NCI-H345 (cell line): ENCODE results near the gene IQGAP1.
"Not testable (repeated sequence)": the region's sequence is repeated elsewhere in the genome, so short reads cannot be mapped to it uniquely, and the experiment has no call there.

Experiments
- DNase-seq: peaks from one replicate; lab custom pipeline; 2025; lab: John Stamatoyannopoulos, UW

The IQGAP1 gene

DNA sequence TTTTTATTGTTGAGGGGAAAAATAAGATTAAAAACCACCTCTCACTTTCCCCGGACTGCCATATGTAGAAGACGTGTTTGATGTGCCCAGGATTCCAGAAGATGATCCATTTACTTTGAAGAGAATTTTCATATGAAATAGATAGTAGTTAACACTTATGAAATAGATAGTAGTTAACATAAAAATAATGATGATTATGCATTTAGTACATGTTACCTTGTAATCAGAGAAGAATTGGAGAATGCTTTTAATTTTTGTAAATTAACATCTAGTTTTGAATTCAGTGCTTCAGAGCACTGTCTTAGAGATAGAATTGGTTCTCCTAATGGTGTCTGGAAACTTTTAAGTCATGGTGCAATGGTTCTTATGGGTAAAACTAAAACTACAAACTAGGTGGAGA lies 95.6 kb downstream of the IQGAP1 start:
- DNase-seq = no peak

DNA sequence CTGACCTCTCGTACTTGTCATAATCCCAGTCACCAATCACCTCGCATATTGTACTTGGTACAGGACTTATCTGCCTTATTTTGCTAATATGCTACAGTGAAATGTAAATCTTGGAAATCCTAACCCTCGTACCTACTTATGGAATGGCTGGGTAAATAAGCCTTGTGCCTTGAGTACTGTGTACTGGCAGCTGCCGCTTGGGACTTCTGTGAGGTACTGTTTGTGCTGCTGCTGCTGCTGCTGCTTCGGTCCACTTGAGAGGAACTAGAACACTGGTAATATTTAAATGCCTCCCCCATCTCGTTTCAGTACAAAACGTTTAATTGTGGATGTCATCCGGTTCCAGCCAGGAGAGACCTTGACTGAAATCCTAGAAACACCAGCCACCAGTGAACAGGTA lies 99.1 kb downstream of the IQGAP1 start:
- no peak for DNase-seq

DNA sequence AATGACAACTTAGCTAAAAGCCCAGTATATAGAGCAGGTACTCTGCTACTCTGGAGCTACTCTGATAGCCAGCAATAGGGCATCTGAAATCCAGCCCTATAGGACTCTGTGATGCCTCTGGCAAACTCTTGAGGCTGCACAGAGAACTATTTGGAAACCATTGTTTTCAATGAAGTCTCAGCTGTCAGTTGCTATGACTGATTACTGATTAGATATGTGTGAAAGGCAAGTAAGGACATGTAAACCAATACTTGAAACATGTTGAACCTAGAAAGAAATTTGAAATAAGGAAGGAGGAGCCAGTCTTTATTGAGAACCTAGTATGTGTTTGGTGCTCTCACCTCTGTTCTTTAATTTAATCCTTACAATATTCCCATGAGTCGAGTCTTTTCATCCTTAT lies 101.5 kb downstream of the IQGAP1 start:
- no peak for DNase-seq

DNA sequence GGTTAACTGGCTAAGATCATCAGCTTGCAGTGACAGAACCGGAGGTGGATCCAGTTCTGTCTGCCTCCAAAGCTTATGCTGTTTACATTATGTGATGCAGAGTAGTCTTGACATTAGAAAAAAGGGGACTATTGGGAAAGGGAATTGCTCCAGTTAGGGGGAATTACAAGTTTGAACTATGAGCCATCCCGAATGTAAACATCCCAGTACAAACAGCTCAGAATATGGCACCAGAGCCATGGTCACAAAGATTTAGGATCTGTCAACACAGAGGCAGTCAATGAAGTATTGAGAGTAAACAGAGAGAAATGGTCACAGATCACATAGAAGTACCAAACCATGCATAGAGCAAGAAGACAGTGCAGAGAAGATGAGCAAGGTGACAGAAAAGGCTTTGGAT lies 101.9 kb downstream of the IQGAP1 start:
- DNase-seq = no peak

DNA sequence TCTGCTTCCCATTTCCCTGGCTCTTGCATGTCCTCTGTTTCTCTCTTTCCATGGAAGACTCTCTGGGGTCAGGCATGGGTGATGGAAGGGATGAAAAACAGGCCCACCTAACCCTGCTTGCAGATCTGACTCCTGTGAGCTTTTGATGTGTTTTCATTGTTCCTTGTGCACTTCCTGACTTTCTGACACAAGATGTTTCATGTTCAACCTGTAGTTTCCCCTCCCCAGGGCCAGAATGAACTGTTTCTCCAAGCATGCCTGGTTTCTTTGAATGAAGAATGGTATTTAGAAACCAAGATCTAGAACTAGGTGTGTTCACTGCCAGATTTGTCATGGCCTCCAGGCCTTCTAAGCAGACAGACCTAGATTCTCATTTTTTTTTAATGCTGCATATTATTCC lies 105.6 kb downstream of the IQGAP1 start:
- no peak for DNase-seq

DNA sequence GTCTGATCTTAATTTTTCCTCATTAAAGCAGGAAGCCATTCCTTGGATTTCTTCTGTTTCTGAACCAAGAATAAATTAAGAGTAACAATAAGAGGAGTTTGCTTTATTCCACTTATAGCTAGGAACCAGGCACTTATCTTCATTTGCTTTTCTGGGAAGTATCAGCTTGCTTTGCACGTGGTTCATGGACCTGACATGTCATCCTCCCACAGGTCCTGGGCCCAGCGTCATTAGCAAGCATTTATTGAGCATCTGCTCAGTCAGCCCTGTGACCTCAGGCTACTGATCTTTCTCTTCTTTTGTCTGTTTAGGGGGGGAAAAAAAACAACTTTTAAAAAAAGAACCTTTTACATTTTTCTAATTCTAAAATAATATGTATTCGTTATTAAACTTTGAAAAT lies 107.0 kb downstream of the IQGAP1 start:
- no peak for DNase-seq

DNA sequence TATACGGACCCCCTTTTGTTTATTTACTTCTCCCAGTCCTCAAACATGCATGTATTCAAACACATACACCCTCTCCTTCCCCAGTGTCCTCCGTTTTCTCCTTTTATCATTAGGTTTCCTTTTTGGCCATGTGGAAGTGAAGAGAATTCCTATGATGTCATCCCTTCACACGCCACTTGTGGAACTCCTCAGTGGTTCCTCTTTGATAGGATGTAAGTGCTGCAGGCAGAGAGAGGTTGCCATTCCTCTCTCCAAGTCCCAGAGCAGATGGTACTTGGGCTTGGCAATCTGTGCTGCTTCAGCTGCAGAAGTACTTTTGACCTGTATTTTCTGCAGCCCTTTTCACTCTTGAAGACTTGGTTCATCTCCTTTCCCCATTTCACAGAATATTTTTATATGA lies 108.7 kb downstream of the IQGAP1 start:
- no peak for DNase-seq

DNA sequence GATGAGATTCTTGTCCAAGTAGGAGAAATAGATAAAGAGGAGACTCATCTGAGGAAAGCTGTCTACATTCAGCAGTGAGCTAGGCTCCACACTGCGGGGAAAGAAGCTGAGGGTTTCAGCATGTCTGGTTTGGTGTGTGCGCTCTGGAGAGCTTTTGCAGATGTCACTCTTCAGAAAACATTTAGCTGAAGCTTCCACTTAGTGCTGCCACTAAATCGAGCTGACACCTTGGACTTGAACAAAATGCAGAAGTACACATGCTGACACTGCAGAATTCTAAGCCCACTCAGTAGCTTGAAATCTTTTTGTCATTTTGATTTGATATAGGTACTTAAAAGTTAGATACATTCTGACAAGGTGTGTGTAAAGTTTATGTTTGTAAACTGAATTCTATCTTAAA lies 109.3 kb downstream of the IQGAP1 start:
- DNase-seq = no peak

DNA sequence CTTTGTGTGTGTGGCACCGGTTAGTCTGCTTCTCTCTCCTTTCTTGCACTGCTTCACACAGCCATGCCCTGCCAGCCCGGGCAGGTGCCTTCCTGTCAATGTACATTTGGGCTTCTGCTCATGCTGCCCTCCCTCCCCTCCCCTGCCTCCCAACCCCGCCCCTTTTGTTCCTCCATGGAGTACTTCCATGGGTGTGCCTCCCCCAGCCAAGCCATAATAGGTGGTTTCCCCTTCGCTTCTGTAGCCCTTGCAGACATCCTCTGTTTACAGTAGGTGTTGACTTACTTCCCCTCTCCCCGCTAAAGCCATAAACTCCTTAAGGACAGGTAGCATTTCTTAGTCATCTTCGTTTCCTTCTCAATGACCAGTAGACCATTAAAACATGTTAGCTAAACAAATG lies 109.9 kb downstream of the IQGAP1 start:
- DNase-seq = no peak

DNA sequence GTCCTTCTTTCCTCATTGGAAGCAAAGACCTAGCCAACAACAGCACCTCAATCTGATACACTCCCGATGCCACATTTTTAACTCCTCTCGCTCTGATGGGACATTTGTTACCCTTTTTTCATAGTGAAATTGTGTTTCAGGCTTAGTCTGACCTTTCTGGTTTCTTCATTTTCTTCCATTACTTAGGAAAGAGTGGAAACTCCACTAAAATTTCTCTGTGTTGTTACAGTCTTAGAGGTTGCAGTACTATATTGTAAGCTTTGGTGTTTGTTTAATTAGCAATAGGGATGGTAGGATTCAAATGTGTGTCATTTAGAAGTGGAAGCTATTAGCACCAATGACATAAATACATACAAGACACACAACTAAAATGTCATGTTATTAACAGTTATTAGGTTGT lies 112.1 kb downstream of the IQGAP1 start:
- no peak for DNase-seq

DNA sequence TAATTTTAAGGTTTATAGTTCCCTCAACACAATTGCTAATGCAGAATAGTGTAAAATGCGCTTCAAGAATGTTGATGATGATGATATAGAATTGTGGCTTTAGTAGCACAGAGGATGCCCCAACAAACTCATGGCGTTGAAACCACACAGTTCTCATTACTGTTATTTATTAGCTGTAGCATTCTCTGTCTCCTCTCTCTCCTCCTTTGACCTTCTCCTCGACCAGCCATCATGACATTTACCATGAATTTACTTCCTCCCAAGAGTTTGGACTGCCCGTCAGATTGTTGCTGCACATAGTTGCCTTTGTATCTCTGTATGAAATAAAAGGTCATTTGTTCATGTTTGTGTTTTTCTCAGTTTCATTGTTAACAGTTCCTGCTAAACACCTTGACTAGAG lies 113.9 kb downstream of the IQGAP1 start:
- DNase-seq = no peak

DNA sequence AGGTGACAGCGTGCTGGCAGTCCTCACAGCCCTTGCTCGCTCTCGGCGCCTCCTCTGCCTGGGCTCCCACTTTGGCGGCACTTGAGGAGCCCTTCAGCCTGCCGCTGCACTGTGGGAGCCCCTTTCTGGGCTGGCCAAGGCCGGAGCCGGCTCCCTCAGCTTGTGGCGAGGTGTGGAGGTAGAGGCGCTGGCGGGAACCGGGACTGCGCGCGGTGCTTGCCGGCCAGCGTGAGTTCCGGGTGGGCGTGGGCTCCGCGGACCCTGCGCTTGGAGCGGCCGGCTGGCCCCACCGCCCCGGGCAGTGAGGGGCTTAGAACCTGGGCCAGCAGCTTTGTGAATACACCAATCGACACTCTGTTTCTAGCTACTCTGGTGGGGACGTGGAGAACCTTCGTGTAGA lies 122.7 kb downstream of the IQGAP1 start:
- DNase-seq = not testable (repeated sequence)

DNA sequence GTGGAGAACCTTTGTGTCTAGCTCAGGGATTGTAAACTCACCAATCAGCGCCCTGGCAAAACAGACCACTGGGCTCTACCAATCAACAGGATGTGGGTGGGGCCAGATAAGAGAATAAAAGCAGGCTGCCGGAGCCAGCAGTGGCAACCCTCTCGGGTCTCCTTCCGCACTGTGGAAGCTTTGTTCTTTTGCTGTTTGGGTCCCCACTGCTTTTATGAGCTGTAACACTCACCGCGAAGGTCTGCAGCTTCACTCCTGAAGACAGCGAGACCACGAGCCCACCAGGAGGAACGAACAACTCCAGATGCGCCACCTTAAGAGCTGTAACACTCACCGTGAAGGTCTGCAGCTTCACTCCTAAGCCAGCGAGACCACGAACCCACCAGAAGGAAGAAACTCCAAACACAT lies 123.2 kb downstream of the IQGAP1 start:
- not testable (repeated sequence) for DNase-seq

DNA sequence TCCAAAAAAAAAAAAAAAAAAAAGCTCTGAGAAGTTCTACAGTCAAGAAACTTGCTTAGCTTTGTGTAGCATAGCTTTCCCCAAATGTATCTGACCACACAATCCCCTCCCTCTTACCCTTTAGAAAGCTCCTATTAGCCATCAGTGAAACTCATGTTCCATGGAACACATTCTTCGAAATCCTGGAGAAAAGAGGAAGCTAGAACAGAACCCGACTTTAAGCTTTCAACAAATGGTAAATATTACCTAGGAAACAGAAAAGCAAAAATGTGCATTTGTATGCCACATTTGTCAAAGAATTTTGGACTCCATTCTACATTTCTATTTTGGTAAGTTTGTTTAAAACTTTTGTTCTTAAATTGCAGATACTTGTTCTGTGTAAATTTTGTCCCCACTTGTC lies 124.2 kb downstream of the IQGAP1 start:
- DNase-seq = no peak

DNA sequence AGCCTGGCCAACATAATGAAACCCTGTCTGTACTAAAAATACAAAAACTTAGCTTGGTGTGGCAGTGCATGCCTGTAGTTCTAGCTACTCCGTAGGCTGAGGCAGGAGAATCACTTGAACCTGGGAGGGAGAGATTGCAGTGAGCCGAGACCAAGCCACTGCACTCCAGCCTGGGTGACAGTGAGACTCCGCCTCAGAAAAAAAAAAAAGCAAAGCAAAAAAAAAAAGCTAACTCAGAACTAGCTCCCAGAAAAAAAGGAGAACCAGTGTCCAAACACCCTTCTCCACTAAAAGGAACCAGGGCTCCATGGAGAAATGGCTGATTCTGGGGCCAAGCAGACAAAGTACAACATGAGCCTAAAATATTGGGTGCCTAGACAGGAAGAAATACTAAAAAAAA lies 124.9 kb downstream of the IQGAP1 start:
- no peak for DNase-seq

DNA sequence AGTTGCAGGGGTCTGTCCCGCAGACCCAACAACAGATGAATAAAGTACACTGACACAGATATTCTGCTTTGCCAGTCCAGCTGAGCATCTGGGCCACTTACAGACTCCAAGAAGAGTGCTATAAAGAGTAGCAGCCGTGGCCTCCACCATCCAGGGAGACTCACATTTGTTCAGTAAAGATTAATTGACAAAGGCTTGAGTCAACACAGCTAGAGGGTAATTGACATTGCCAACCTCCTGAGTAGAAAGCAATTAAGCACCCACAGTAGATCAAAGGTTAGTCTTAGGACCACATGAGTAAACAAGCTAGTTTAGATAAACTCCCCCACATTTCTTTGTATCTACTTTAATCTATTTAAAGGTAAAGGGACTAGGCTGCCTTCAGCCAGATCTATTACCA lies 125.4 kb downstream of the IQGAP1 start:
- DNase-seq = no peak

DNA sequence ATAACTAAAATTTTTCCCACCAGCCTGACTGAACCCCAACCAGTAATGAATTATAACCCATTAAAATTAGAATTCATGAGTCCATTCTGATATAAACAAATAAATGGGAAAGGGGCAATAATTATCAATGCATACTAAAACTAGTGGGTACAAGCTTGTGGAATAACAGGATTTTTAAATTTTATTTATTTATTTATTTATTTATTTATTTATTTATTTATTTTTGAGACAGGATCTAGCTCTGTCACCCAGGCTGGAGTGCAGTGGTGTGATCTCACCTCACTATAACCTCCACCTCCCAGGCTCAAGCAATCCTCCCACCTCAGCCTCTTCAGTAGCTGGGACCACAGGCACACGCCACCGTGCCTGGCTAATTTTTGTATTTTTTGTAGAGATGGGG lies 125.9 kb downstream of the IQGAP1 start:
- DNase-seq = not testable (repeated sequence)

DNA sequence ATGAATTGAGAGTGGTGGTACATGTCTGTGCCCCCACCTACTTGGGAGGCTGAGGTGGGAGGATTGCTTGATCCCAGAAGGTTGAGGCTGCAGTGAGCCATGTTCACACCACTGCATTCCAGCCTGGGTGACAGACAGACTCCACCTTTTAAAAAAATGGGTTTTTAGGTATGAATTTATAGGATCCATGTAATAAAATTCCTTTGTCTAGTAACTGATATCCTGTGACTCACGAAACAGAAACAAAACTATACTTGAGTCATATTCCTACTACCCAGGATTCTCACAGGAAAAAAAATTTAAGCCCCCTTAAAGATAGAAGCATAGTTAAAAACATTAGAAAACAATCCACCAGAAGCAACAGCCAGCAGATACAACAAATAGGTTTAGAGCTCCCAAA lies 131.6 kb downstream of the IQGAP1 start:
- no peak for DNase-seq

DNA sequence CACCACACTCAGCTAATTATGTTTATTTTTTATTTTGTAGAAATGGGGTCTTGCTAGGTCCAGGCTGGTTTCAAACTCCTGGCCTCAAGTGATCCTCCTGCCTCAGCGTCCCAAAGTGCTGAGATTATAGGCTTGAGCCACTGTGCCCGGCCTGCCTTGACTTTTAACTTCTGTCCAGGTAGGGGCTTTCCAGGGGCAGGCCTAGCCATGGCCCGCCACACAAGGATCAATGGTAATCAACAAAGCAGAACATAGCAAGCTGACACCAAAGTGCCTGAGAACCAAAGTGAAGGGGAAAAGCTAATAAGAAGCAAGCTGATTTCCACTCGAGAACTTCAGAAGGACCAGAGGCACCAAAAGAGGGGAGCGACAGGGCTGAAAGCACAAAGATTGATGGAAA lies 132.3 kb downstream of the IQGAP1 start:
- DNase-seq = no peak

DNA sequence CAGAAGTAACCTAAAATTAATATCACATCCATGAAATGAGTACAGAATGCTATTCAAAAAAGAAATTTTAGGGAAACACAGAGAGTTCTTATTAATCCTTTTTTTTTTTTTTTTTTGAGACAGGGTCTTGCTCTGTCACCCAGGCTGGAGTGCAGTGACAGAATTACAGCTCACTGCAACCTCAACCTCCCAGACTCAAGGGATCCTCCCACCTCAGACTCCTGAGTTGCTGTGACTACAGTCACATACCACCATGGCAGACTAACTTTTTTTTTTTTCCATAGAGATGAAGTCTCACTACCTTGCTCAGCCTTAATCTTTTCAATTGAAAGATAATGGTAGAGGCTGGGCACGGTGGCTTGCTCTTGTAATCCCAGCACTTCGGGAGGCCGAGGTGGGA lies 135.3 kb downstream of the IQGAP1 start:
- DNase-seq = no peak

DNA sequence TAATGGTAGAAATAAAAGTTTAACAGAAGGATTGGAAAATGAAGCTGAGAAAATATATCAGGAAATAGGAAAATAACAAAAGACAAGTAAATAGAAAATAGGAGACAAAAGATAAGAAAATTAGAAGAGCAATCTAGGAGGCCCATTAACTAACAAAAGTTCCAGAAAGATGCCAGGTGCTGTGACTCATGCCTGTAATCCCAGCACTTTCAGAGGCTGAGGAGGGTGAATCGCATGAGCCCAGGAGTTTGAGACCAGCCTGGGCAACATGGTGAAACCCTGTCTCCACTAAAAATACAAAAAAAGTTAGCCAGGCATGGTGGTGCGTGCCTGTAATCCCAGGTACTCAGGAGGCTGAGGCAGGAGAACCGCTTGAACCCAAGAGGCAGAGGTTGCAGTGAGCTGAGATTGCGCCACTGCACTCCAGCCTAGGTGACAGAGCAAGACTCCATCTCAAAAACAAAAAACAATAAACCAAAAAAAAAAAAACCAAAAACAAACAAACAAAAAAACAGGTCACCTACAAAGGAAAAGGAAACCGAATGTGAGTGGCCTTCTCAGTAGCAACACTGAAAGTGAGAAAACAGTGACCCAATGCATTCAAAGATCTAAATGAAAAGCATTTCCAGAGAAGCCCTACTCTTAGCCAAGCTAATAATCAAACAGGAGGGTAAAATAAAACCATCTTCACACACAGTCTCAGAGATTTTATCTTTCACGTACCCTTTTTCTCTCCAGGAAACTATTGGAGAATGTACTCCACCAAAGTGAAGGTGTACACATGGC lies 136.2 kb downstream of the IQGAP1 start:
- not testable (repeated sequence) for DNase-seq

DNA sequence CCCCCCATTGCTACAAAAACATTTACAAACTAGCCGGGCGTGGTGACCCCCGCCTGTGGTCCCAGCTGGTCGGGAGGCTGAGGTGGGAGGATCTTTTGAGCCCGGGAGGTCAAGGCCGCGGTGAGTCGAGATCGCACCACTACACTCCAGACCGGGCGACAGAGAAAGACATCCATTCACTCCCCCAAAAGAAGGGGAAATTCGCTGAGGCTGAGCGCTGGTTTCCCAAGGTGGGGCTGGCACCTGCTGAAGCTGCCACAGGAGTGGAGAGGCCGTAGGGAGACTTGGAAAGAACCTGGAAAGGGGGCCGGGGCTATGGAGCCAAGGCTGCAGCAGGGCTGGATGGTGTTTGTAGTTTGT lies 140.9 kb downstream of the IQGAP1 start:
- DNase-seq = peak; percentile 27

DNA sequence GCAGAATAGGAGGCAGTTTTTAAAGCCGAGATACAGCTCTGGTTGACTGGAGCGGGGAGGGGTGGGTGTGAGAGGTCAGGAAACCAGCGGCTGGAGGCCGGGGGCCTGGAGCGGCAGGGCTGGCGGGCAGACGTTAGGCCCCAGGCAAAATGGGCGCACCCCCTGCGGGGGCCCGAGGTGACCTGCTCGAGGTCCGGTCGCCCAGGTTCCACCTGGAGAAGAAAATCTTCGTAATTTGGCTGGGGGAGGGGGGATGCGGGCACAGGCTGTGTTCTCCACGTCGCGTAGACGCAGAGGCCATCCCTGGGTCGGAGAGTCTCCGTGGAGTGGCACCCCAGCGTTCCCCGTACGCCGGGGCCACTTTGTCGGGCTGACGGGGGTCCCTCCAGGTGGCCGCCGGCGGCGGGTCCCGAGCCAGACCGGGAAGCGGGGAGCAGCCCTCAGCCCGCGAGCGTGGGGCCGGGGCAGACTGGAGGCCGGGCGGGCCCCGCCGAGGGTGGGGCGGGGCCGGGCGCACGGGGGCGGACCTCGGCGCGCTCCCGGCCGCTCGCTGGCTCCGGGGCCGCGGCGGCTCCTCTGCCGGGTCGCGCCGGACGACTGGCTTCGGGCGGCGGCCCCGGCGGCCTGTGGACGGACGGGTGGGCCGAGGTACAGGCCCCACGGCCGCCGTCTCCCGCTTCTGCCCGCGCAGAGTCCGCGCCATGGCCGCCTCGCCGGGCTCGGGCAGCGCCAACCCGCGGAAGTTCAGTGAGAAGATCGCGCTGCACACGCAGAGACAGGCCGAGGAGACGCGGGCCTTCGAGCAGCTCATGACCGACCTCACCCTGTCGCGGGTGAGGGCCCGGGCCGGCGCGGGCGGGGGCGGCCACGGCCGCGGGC lies 141.6 kb downstream of the IQGAP1 start, which contains the start of gene CRTC3:
Gene CRTC3 (plus strand): TSS at position 553 of the 879 bp plus-strand sequence. CDS start 149 bp downstream, at position 702.
- peak; percentile 33 for DNase-seq
